ENCODE data around the gene IER2.
A peak's percentile ranks its signal among the peaks of the same experiment; 100 is the strongest.
"Not testable (repeated sequence)": the region's sequence is repeated elsewhere in the genome, so short reads cannot be mapped to it uniquely, and the experiment has no call there.

Gene IER2

GRCh38 chr19:13146763-13147563 lies 3.2 kb upstream of the IER2 start:
- DNase-seq: no peak

- DNase-seq: not testable (repeated sequence)
These were observed 1.0 kb upstream of the IER2 start for GRCh38 chr19:13149173-13149627.

GRCh38 chr19:13149628-13150186 lies 504 bp upstream of the IER2 start:
- peak; percentile 23 for DNase-seq

- DNase-seq: peak; percentile 3
These were observed 857 bp downstream of the IER2 start for GRCh38 chr19:13150931-13151604.

GRCh38 chr19:13151605-13152355 lies 1.6 kb downstream of the IER2 start:
- DNase-seq: peak; percentile 95

GRCh38 chr19:13152356-13152973 lies 2.3 kb downstream of the IER2 start:
- DNase-seq: no peak

- DNase-seq: peak; percentile 92
These were observed 2.9 kb downstream of the IER2 start for GRCh38 chr19:13152974-13153568.

- DNase-seq: peak; percentile 24
These were observed 3.5 kb downstream of the IER2 start for GRCh38 chr19:13153569-13154240.

GRCh38 chr19:13154241-13154778 lies 4.1 kb downstream of the IER2 start:
- DNase-seq: peak; percentile 13

- peak; percentile 50 for DNase-seq
These were observed 4.8 kb downstream of the IER2 start for GRCh38 chr19:13154911-13155471.

- DNase-seq: peak; percentile 67
These were observed 5.5 kb downstream of the IER2 start for GRCh38 chr19:13155472-13156359.

GRCh38 chr19:13159713-13160112 lies 9.5 kb downstream of the IER2 start:
- DNase-seq: no peak

GRCh38 chr19:13160557-13160956 lies 10.3 kb downstream of the IER2 start:
- no peak for DNase-seq

GRCh38 chr19:13162724-13163608 lies 12.8 kb downstream of the IER2 start:
- DNase-seq: peak; percentile 97

GRCh38 chr19:13163609-13164342 lies 13.6 kb downstream of the IER2 start:
- peak; percentile 36 for DNase-seq

- DNase-seq: peak; percentile 90
These were observed 14.3 kb downstream of the IER2 start for GRCh38 chr19:13164343-13165161.

Measured in NCI-H1436 (cell line).